Ishikawa (cell line): Measurements from ENCODE around the gene SDK1.

Experiments used
- CEBPB ChIP-seq: IDR thresholded peaks from 2 replicates; pipeline ENCODE4 v1.6.1; 2012
- CREB1 ChIP-seq: IDR thresholded peaks from 2 replicates; pipeline ENCODE4 v1.6.1; 2012; ENCODE audit warnings: low read depth
- EGR1 ChIP-seq: IDR thresholded peaks from 2 replicates; pipeline ENCODE4 v1.6.1; 2012
- EP300 ChIP-seq: IDR thresholded peaks from 2 replicates; pipeline ENCODE4 v1.6.1; 2012; ENCODE audit warnings: borderline replicate concordance
- FOXM1 ChIP-seq: IDR thresholded peaks from 2 replicates; pipeline ENCODE4 v1.6.1; 2012; ENCODE audit warnings: low read depth, borderline replicate concordance
- MAX ChIP-seq: IDR thresholded peaks from 2 replicates; pipeline ENCODE4 v1.6.1; 2012
- NFIC ChIP-seq: IDR thresholded peaks from 2 replicates; pipeline ENCODE4 v1.6.1; 2012
- RAD21 ChIP-seq: IDR thresholded peaks from 2 replicates; pipeline ENCODE4 v1.6.1; 2012; ENCODE audit warnings: low read depth
- REST ChIP-seq: IDR thresholded peaks from 2 replicates; pipeline ENCODE4 v1.6.1; 2012; ENCODE audit warnings: low read depth, mild to moderate bottlenecking
- TAF1 ChIP-seq: IDR thresholded peaks from 2 replicates; pipeline ENCODE4 v1.6.1; 2012; ENCODE audit warnings: low read depth, mild to moderate bottlenecking
- TCF12 ChIP-seq: IDR thresholded peaks from 2 replicates; pipeline ENCODE4 v1.6.1; 2012; ENCODE audit warnings: low read depth
- TEAD4 ChIP-seq: IDR thresholded peaks from 2 replicates; pipeline ENCODE4 v1.6.1; 2012
- USF1 ChIP-seq: IDR thresholded peaks from 2 replicates; pipeline ENCODE4 v1.6.1; 2012
- YY1 ChIP-seq: IDR thresholded peaks from 2 replicates; pipeline ENCODE4 v1.6.1; 2012; ENCODE audit warnings: low read depth
- ZBTB7A ChIP-seq: IDR thresholded peaks from 2 replicates; pipeline ENCODE4 v1.6.1; 2012; ENCODE audit warnings: low read depth

SDK1 gene

DNA sequence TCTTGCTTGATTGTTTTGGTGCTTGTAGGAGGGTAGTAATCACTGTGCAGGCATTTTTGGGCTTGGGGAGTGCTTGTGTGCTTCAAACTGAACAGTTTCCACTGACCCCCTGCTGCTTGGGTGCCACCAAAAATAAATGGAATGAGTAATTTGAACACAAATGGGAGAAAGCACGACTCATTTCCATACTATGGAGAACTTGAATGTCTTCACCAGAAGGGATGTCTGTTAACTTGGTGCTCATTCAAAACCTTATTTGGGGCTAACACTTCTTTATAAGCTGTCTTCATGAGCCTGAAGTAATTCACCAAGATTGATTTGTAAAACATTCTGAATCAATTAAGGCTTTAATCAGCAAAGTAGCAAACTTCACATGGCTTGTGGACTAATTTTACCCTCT lies 560.3 kb downstream of the SDK1 start:
- TF ChIP-seq CREB1 (no peak), EP300 (no peak), EGR1 (no peak), TAF1 (no peak), USF1 (no peak), ZBTB7A (no peak), REST (no peak), FOXM1 (no peak), NFIC (no peak), TCF12 (no peak), CEBPB (no peak), RAD21 (no peak), TEAD4 (no peak), MAX (no peak), YY1 (no peak)

DNA sequence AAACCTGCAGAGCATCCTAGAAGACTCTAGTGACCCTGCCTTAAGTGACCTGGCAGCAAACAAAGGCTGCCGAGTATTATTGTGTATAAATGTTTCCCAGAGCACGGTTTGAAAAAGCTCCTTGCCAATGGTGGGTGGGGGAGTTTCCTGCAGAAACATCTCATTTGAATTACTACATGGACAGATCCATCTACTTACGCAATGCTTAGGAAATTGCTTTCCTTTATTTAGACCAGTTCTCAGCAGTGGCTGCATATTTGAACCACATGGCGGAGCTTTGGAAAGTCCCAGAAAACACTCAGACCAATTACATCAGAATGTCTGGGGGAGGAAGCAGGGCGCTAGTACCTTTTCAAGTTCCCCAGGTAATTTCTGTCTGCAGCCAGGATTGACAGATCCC lies 560.9 kb downstream of the SDK1 start:
- TF ChIP-seq ZBTB7A: no peak
- TF ChIP-seq TEAD4: no peak
- no peak for TF ChIP-seq REST
- no peak for TF ChIP-seq RAD21
- TF ChIP-seq NFIC: no peak
- TF ChIP-seq MAX: no peak

GRCh38 chr7:3862774-3863173 lies 561.7 kb downstream of the SDK1 start:
- TF ChIP-seq FOXM1 (no peak), USF1 (no peak), REST (no peak), MAX (no peak), EP300 (no peak), RAD21 (no peak), CREB1 (no peak), CEBPB (no peak), NFIC (no peak), YY1 (no peak), TEAD4 (no peak), ZBTB7A (no peak)

- TF ChIP-seq TCF12: no peak
- TF ChIP-seq NFIC: no peak
- no peak for TF ChIP-seq EP300
- no peak for TF ChIP-seq EGR1
- no peak for TF ChIP-seq TAF1
- TF ChIP-seq FOXM1: no peak
- no peak for TF ChIP-seq CEBPB
- TF ChIP-seq RAD21: no peak
- TF ChIP-seq USF1: no peak
- TF ChIP-seq TEAD4: no peak
- TF ChIP-seq YY1: no peak
- no peak for TF ChIP-seq REST
- no peak for TF ChIP-seq CREB1
- TF ChIP-seq ZBTB7A: no peak
- no peak for TF ChIP-seq MAX
These were observed 565.2 kb downstream of the SDK1 start for GRCh38 chr7:3866277-3866676.
